Mammary epithelial cell (primary cell): ENCODE measurements around the gene HPCA.

Experiments used
- EZH2 ChIP-seq: IDR thresholded peaks from 2 replicates; pipeline ENCODE4 v1.6.1; 2012; ENCODE audit warnings: low read length, inconsistent platforms, borderline replicate concordance
- TF ChIP-seq, protein P1 (sequence below), 2 donors: IDR thresholded peaks in 1 of 2; conservative IDR thresholded peaks in 1 of 2; 2 replicates each; pipeline ENCODE4 v1.5.1; 2011 to 2012; ENCODE audit warnings: inconsistent platforms in 2 of 2, low read length in 2 of 2, mild to moderate bottlenecking in 2 of 2, control low read depth in 1 of 2, low read depth in 1 of 2; ENCODE audit not compliant: insufficient read depth in 1 of 2; ENCODE audit errors: extremely low read depth in 1 of 2

DNA sequence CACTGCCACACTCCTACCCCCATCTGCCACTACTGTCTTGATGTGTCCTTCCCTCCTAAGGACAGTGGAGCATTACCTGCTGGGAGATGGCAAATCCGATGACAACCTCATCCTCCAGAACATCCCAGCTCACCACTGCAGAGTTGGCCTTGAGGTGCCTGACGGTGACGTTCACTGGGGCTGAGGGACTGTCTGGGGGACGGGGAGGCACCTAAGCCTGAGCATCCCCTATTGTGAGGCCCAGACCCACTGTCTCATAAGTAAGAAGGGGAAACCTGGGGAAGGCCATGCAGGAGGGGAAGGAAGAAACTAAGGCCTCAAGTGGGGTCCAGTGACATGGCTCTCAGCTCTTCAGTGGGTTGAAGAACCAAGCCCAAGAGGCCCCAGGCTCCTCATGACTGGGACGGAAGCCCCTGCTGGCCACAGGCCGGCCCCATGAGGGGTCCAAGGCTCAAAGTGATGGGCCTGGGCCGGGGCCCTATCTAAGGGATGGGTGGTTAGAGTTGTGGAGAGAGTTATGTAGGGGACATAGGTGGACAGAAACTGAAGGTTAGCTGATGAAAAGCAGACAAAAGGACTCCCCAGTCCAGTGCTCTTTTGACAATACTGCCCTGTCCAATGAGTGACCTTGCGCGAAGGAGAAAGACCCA lies 17.4 kb upstream of the HPCA start:
- TF ChIP-seq, protein P1, sequence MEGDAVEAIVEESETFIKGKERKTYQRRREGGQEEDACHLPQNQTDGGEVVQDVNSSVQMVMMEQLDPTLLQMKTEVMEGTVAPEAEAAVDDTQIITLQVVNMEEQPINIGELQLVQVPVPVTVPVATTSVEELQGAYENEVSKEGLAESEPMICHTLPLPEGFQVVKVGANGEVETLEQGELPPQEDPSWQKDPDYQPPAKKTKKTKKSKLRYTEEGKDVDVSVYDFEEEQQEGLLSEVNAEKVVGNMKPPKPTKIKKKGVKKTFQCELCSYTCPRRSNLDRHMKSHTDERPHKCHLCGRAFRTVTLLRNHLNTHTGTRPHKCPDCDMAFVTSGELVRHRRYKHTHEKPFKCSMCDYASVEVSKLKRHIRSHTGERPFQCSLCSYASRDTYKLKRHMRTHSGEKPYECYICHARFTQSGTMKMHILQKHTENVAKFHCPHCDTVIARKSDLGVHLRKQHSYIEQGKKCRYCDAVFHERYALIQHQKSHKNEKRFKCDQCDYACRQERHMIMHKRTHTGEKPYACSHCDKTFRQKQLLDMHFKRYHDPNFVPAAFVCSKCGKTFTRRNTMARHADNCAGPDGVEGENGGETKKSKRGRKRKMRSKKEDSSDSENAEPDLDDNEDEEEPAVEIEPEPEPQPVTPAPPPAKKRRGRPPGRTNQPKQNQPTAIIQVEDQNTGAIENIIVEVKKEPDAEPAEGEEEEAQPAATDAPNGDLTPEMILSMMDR (conservative IDR thresholded peaks at IDR 0.05 in 1 of 2, IDR thresholded peaks at IDR 0.05 in 1 of 2; ENCODE audit: extremely low read depth in 1 of 2, insufficient read depth in 1 of 2, low read depth in 1 of 2, low read length in 2 of 2), result no peak
- no peak for TF ChIP-seq EZH2
